B cell (primary cell): Measurements from ENCODE around the gene REELD1. TPM values are rescaled to one million over a fixed set of nuclear protein-coding genes. Genes with fewer than 3 reads are reported as not detected.

Experiments
- ATAC-seq: fragments of 200-7000 bp; cut with Tn5 transposase; one replicate; pipeline ENCODE4 v1.10.0; 2021; ENCODE audit warnings: low read depth, mild to moderate bottlenecking, moderate number of reproducible peaks, moderate library complexity
- CTCF ChIA-PET: fragments of 350-600 bp; sonication (Branson Sonifier 250); formaldehyde crosslinking; loops from one replicate; lab custom pipeline; 2021; ENCODE audit warnings: antibody characterized with exemption, inconsistent platforms; lab: Charles Lee
- POLR2A ChIA-PET: fragments of 350-600 bp; sonication (Branson Sonifier 250); formaldehyde crosslinking; loops from one replicate; lab custom pipeline; 2021; ENCODE audit warnings: antibody characterized with exemption; lab: Charles Lee
- DNase-seq: peaks from one replicate; pipeline ENCODE4 v3.0.0; 2013
- H2AFZ ChIP-seq: 2 replicates; pipeline ENCODE4 v1.6.1; 2012; ENCODE audit warnings: mild to moderate bottlenecking, low read depth, low read length; ENCODE audit not compliant: insufficient read depth, poor library complexity, severe bottlenecking
- H3K27ac ChIP-seq, 2 donors: 1 replicate in 1 of 2; 2 replicates in 1 of 2; pipeline ENCODE4 v1.5.1; 2012 to 2013; ENCODE audit warnings: low read length in 2 of 2, mild to moderate bottlenecking in 2 of 2, moderate library complexity in 1 of 2
- H3K27me3 ChIP-seq, 4 experiments: fragments of 200-600 bp in 1 of 4; sonication (generic) in 1 of 4; replicated peaks in 1 of 4; 1 replicate in 2 of 4; 2 replicates in 2 of 4; pipeline versions ENCODE4 v1.6.1 to v1.7.0; 2013 to 2016; ENCODE audit warnings: low read length in 3 of 4, mild to moderate bottlenecking in 2 of 4, mixed read lengths in 1 of 4, moderate library complexity in 1 of 4; ENCODE audit not compliant: insufficient read depth in 4 of 4, control insufficient read depth in 3 of 4; ENCODE audit errors: control extremely low read depth in 1 of 4
- H3K36me3 ChIP-seq, 2 experiments: replicated peaks in 1 of 2; 1 replicate in 1 of 2; 2 replicates in 1 of 2; pipeline versions ENCODE4 v1.6.1 to v1.7.1; 2013; ENCODE audit warnings: low read length in 1 of 2; ENCODE audit not compliant: insufficient read depth in 2 of 2, control insufficient read depth in 1 of 2; ENCODE audit errors: control extremely low read depth in 1 of 2, extremely low read depth in 1 of 2
- H3K4me1 ChIP-seq, 2 donors: fragments of 200-600 bp in 1 of 2; sonication (generic) in 1 of 2; 1 replicate in 1 of 2; 2 replicates in 1 of 2; pipeline versions ENCODE4 v1.5.1 to v1.6.1; 2013 to 2017; ENCODE audit warnings: low read length in 2 of 2; ENCODE audit not compliant: control insufficient read depth in 2 of 2, insufficient read depth in 2 of 2
- H3K4me2 ChIP-seq: replicated peaks from 2 replicates; pipeline ENCODE3; 2012; ENCODE audit warnings: mild to moderate bottlenecking, low read depth, low read length; ENCODE audit not compliant: poor library complexity, severe bottlenecking
- H3K4me3 ChIP-seq, 5 experiments: fragments of 200-600 bp in 1 of 5; sonication (generic) in 1 of 5; 1 replicate in 3 of 5; 2 replicates in 2 of 5; pipeline versions ENCODE4 v1.5.1 to v1.7.0; 2011 to 2016; ENCODE audit warnings: low read length in 4 of 5, mild to moderate bottlenecking in 4 of 5, low read depth in 2 of 5, control low read depth in 1 of 5, moderate library complexity in 1 of 5; ENCODE audit not compliant: insufficient read depth in 1 of 5; ENCODE audit errors: control extremely low read depth in 1 of 5, extremely low read depth in 1 of 5
- H3K79me2 ChIP-seq: fragments of 200-600 bp; sonication (generic); one replicate; pipeline ENCODE4 v1.6.0; 2016; ENCODE audit warnings: low read length; ENCODE audit not compliant: control insufficient read depth, insufficient read depth
- H3K9ac ChIP-seq: fragments of 200-600 bp; sonication (generic); 2 replicates; pipeline ENCODE4 v1.6.1; 2017; ENCODE audit warnings: mild to moderate bottlenecking, low read length, moderate library complexity
- H3K9me3 ChIP-seq, 3 donors: one replicate each; pipeline versions ENCODE4 v1.6.1 to v1.7.1; 2013; ENCODE audit warnings: low read length in 2 of 3; ENCODE audit not compliant: control insufficient read depth in 2 of 3, insufficient read depth in 1 of 3; ENCODE audit errors: control extremely low read depth in 1 of 3
- H4K20me1 ChIP-seq: 2 replicates; pipeline ENCODE4 v1.6.0; 2012; ENCODE audit warnings: mild to moderate bottlenecking, low read length; ENCODE audit not compliant: insufficient read depth, control insufficient read depth, poor library complexity, severe bottlenecking
- H3K27ac Mint-ChIP-seq: one replicate; pipeline ENCODE4 v1.8.0; 2021; ENCODE audit warnings: mixed read lengths
- H3K27me3 Mint-ChIP-seq: one replicate; pipeline ENCODE4 v1.8.0; 2021; ENCODE audit warnings: mixed read lengths
- H3K4me1 Mint-ChIP-seq: one replicate; pipeline ENCODE4 v1.8.0; 2021; ENCODE audit warnings: mixed read lengths
- H3K4me3 Mint-ChIP-seq: one replicate; pipeline ENCODE4 v1.8.0; 2021; ENCODE audit warnings: mixed read lengths
- H3K9me3 Mint-ChIP-seq: one replicate; pipeline ENCODE4 v1.8.0; 2022; ENCODE audit warnings: mixed read lengths; ENCODE audit not compliant: insufficient read depth
- CTCF ChIP-seq: fragments of 200-600 bp; IDR thresholded peaks from one replicate; pipeline ENCODE4 v1.8.0; 2022; ENCODE audit warnings: antibody characterized with exemption, mild to moderate bottlenecking
- EZH2 ChIP-seq: IDR thresholded peaks from 2 replicates; pipeline ENCODE4 v1.6.1; 2012; ENCODE audit warnings: borderline replicate concordance, low read depth, mild to moderate bottlenecking, moderate library complexity, low read length; ENCODE audit not compliant: insufficient read depth, poor library complexity, severe bottlenecking
- whole genome bisulfite sequencing: methylation state at CpG from one replicate; pipeline ENCODE4 v1.1.5; 2013; ENCODE audit warnings: missing lambda C conversion rate; ENCODE audit not compliant: insufficient coverage; 5-methylcytosine and 5-hydroxymethylcytosine counted together
- intact Hi-C: fragments of 100-400 bp; cut with micrococcal nuclease; formaldehyde crosslinking; loops from one replicate; pipeline ENCODE4 v1.10.0; 2022
- polyA plus RNA-seq: library from polyadenylated mRNA; depleted of rRNA; stranded (reverse); fragments of >200 nt; gene quantifications from 2 replicates; pipeline ENCODE4 v1.2.3, GENCODE V29; 2012
- total RNA-seq, 2 donors: library from RNA; stranded (reverse); fragments of 120-200 nt in 1 of 2; gene quantifications; 1 replicate in 1 of 2; 2 replicates in 1 of 2; pipeline versions ENCODE4 v1.2.3 to v1.2.4, GENCODE V29; 2013 to 2022

REELD1 gene
- total and polyA plus RNA-seq, 2 donors (not counting 1 experiment from before 2014, with no cell fraction given) = 2.6 to 7.8 TPM

GRCh38 chr4:146256328-146256727 is 42.0 kb downstream of the REELD1 start:
- Histone ChIP-seq H3K27me3 (no peaks in the 10 kb centered on the region), H3K9me3 (no peaks in the 10 kb centered on the region), H3K79me2 (no peaks in the 10 kb centered on the region), H3K4me1 (no peaks in the 10 kb centered on the region), H4K20me1 (no peaks in the 10 kb centered on the region), H3K36me3 (peaks cover 2 to 4% of the 10 kb centered on the region in 2 experiments), H3K4me3 (no peak overlapping the region), H3K27ac (no peak overlapping the region), H3K9ac (no peak overlapping the region), H3K4me2 (no peak overlapping the region), H2AFZ (no peak overlapping the region)
- DNase-seq (no peak), ATAC-seq (no peak)
- no peak overlapping the region for H3K4me3 Mint-ChIP-seq
- WGBS = no CpG with 5 or more reads among the region's 1 CpG
- intact Hi-C loops = no loop called here
- ChIA-PET CTCF (no interaction called here), POLR2A (no interaction called here)
- no peaks in the 10 kb centered on the region for H3K9me3 Mint-ChIP-seq
- no peaks in the 10 kb centered on the region for H3K27me3 Mint-ChIP-seq
- TF ChIP-seq CTCF (no peak), EZH2 (no peak)
- H3K27ac Mint-ChIP-seq = no peak overlapping the region
- H3K4me1 Mint-ChIP-seq = no peaks in the 10 kb centered on the region

DNA sequence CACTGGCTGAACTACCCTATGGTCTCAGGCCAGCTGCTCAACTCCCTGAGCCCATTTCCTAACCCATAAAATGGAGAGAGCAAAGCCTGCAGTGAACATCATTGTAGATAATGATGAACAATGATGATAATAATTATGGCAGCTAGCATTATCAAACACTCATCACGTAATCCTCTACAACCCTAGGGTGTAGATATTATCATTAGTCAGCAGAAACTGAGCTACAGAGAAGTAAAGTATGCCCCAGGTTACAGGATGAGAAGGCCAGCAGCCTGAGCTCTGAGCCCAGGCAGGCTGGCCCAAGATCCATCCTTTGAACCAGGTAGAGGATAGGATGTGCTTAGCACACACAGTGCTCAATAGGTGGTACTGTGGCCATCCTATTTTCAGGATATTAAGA is 43.2 kb downstream of the REELD1 start:
- H3K27ac ChIP-seq = no peak overlapping the region
- H3K9me3 ChIP-seq = no peaks in the 10 kb centered on the region
- H3K79me2 ChIP-seq = no peaks in the 10 kb centered on the region
- H3K9ac ChIP-seq = no peak overlapping the region
- ChIA-PET CTCF (no interaction called here), POLR2A (no interaction called here)
- peaks cover 2 to 3% of the 10 kb centered on the region in 2 experiments for H3K36me3 ChIP-seq
- WGBS = no CpG with 5 or more reads among the region's 1 CpG
- H3K4me1 ChIP-seq = no peaks in the 10 kb centered on the region
- H4K20me1 ChIP-seq = no peaks in the 10 kb centered on the region
- Mint-ChIP-seq H3K4me1 (no peaks in the 10 kb centered on the region), H3K27ac (no peak overlapping the region), H3K9me3 (no peaks in the 10 kb centered on the region), H3K27me3 (no peaks in the 10 kb centered on the region), H3K4me3 (no peak overlapping the region)
- H2AFZ ChIP-seq = no peak overlapping the region
- ATAC-seq (no peak), DNase-seq (no peak)
- intact Hi-C loops = no loop called here
- TF ChIP-seq EZH2 = no peak
- H3K4me2 ChIP-seq = no peak overlapping the region
- no peak overlapping the region for H3K4me3 ChIP-seq
- H3K27me3 ChIP-seq = no peaks in the 10 kb centered on the region
